ENCODE data around the gene SLC48A1. TPM values are rescaled to one million over a fixed set of nuclear protein-coding genes. Genes with fewer than 3 reads are reported as not detected.

SLC48A1 gene
- polyA plus RNA-seq, 1 of the 3 experiments (the other 2 are of a cell fraction), result 7.3 TPM

DNA sequence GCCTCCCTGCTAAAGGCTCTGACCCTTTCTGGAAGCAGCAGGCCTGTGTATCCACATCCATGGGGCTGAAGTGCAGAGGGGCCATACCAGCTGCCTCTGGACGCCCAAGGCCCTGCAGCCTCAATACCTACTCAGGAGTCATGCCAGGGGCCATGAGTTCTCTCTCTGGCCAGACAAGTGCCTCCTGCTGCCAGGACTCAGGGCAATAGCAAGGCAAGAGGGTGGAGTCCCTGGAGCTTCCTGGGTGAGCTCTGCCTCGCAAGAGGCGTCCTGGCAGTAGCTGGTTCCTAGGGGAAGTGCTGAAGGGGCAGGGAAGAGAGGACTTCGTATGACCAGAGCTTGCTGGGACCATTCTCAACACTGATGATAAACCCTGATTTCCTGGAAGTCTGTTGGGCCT lies 36.8 kb upstream of the SLC48A1 start:
- H3F3A ChIP-seq (replicated peaks; ENCODE audit: insufficient read depth), result no peaks in the 10 kb centered on the region
- WGBS (ENCODE audit: low lambda C conversion rate), result 79% methylated on average over 3 of the region's 4 CpGs
- H3K36me3 ChIP-seq (replicated peaks in 1 of 2; ENCODE audit: control insufficient read depth in 1 of 2, insufficient read depth in 2 of 2, low read length in 1 of 2), result no peaks in the 10 kb centered on the region
- H3K27ac ChIP-seq (ENCODE audit: low read depth in 2 of 2, low read length in 1 of 2), result peak overlapping the region in 1 of 2 experiments; percentile 94; a peak in 2 of 4 replicates
- ChIA-PET POLR2A (interaction anchor here (1.2 to 2.1 kb wide), 7 partner anchors 19 to 92 kb away, joined by 3 to 10 read pairs (median 6); no protein-coding TSS in a partner anchor), CTCF (interaction anchor here (0.7 to 43.0 kb wide), 12 partner anchors 8 to 453 kb away, joined by 3 to 1294 read pairs (median 5); partner anchors contain the start of genes ENDOU, RAPGEF3, RPAP3 and SLC48A1)
- H3K9ac ChIP-seq, result no peak overlapping the region
- H3K4me2 ChIP-seq, result no peak overlapping the region
- no peaks in the 10 kb centered on the region for H4K20me1 ChIP-seq (ENCODE audit: insufficient read depth)
- H3K9me3 ChIP-seq, result no peaks in the 10 kb centered on the region
- no peak overlapping the region for H2AFZ ChIP-seq (ENCODE audit: low read depth)
- no peak overlapping the region; a peak in 1 of 4 replicates for H3K4me3 ChIP-seq (ENCODE audit: low read depth in 2 of 2, low read length in 1 of 2)
- peak; percentile 12 for DNase-seq
- TF ChIP-seq EP300 (IDR thresholded peaks at IDR 0.05; ENCODE audit: borderline replicate concordance in 1 of 2, low read depth in 1 of 2, low read length in 1 of 2), result no peak
- TF ChIP-seq, protein P1, sequence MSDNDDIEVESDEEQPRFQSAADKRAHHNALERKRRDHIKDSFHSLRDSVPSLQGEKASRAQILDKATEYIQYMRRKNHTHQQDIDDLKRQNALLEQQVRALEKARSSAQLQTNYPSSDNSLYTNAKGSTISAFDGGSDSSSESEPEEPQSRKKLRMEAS (IDR thresholded peaks at IDR 0.05; ENCODE audit: low read depth), result no peak
- no peaks in the 10 kb centered on the region for H3K9me2 ChIP-seq
- no peaks in the 10 kb centered on the region for H3K27me3 ChIP-seq (ENCODE audit: insufficient read depth)
- no peaks in the 10 kb centered on the region for H3K79me2 ChIP-seq (ENCODE audit: insufficient read depth)
- peaks cover 12 to 55% of the 10 kb centered on the region in 2 experiments; a peak in 2 of 4 replicates for H3K4me1 ChIP-seq (ENCODE audit: control insufficient read depth in 1 of 2, insufficient read depth in 2 of 2, low read depth in 1 of 2, low read length in 1 of 2)

DNA sequence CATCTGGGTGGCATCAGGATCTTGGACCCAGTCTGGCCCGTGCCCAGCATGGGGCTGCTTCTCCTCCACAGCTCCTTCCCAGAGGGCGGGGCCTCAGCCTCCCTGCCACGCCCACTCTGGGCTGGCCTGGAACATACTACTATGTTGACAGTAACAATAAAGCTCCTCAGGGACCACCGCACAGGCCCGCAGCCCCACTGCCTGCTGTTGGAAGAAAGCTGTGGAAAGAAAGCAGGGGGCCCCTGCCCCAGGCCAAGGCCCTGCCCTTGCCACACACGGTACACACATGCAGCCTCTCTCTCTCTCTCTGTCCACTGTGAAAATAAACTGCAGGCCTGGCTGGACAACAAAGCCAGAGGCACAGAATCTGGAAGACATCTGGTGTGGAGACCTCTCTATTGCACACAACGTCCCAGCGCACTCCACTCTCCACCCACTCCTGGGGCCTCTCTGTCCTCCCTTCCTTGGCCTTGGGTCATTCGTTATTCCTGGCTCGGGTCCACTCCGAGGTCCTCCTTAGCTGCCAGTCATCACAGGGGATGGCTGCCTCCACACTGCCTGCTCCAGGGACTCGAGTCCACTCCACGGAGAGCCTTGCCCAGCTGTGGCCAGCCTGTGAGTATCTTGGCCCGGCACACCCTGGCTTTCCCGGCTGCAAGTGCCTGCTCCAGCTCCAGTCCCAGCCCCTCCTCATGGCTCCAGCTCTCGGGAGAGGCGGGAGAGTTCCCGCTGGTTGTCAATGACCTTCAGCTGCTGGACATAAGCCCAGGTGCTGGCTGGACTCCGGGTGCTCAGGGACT lies 36.0 kb upstream of the SLC48A1 start:
- TF ChIP-seq, protein P2, sequence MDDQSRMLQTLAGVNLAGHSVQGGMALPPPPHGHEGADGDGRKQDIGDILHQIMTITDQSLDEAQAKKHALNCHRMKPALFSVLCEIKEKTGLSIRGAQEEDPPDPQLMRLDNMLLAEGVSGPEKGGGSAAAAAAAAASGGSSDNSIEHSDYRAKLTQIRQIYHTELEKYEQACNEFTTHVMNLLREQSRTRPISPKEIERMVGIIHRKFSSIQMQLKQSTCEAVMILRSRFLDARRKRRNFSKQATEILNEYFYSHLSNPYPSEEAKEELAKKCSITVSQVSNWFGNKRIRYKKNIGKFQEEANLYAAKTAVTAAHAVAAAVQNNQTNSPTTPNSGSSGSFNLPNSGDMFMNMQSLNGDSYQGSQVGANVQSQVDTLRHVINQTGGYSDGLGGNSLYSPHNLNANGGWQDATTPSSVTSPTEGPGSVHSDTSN (IDR thresholded peaks at IDR 0.05), result 0 out of 2 replicates have a peak, but pooled peaks have one; percentile 20
- TF ChIP-seq POLR2AphosphoS5 (IDR thresholded peaks at IDR 0.05; ENCODE audit: low read depth, low read length) (peak; percentile 37; the same call in 1 of the 2 replicates), TCF12 (IDR thresholded peaks at IDR 0.05) (peak; percentile 22; the same call in 1 of the 2 replicates), RCOR1 (IDR thresholded peaks at IDR 0.05; ENCODE audit: low read length) (peak; percentile 67; the same call in 1 of the 2 replicates), TEAD4 (IDR thresholded peaks at IDR 0.05; ENCODE audit: borderline replicate concordance, insufficient read depth) (no peak), FOXJ3 (CRISPR knock-in tag; IDR thresholded peaks at IDR 0.05) (peak; percentile 71; the same call in 1 of the 2 replicates)
- H4K20me1 ChIP-seq (ENCODE audit: insufficient read depth), result no peaks in the 10 kb centered on the region
- ChIA-PET CTCF (interaction anchor here (0.7 to 43.0 kb wide), 11 partner anchors 9 to 453 kb away, joined by 3 to 1294 read pairs (median 4); partner anchors contain the start of genes ENDOU, RAPGEF3, RPAP3 and SLC48A1), POLR2A (interaction anchor here (1.0 to 2.1 kb wide), 11 partner anchors 9 to 92 kb away, joined by 3 to 10 read pairs (median 5); partner anchors contain the start of gene RAPGEF3)
- 51% methylated on average over 14 of the region's 19 CpGs for WGBS (ENCODE audit: low lambda C conversion rate)
- peaks cover 20 to 60% of the 10 kb centered on the region in 2 experiments; a peak in 3 of 4 replicates for H3K4me1 ChIP-seq (ENCODE audit: control insufficient read depth in 1 of 2, insufficient read depth in 2 of 2, low read depth in 1 of 2, low read length in 1 of 2)
- H3K4me3 ChIP-seq (ENCODE audit: low read depth in 2 of 2, low read length in 1 of 2), result no peak overlapping the region; a peak in 1 of 4 replicates
- peak; percentile 84 for DNase-seq
- no peaks in the 10 kb centered on the region for H3K79me2 ChIP-seq (ENCODE audit: insufficient read depth)
- H3K36me3 ChIP-seq (replicated peaks in 1 of 2; ENCODE audit: control insufficient read depth in 1 of 2, insufficient read depth in 2 of 2, low read length in 1 of 2), result no peaks in the 10 kb centered on the region
- peak overlapping the region; percentile 18 to 94; a peak in 3 of 4 replicates for H3K27ac ChIP-seq (ENCODE audit: low read depth in 2 of 2, low read length in 1 of 2)
- no peak overlapping the region for H3K9ac ChIP-seq
- H3F3A ChIP-seq (replicated peaks; ENCODE audit: insufficient read depth), result no peaks in the 10 kb centered on the region
- H3K27me3 ChIP-seq (ENCODE audit: insufficient read depth), result no peaks in the 10 kb centered on the region
- peak overlapping the region; percentile 53 for H2AFZ ChIP-seq (ENCODE audit: low read depth)
- peak overlapping the region; percentile 57; the same call in 1 of the 2 replicates for H3K4me2 ChIP-seq
- H3K9me2 ChIP-seq, result no peaks in the 10 kb centered on the region
- no peaks in the 10 kb centered on the region for H3K9me3 ChIP-seq

Data from SK-N-SH (cell line).